Activated CD4-positive, alpha-beta T cell treated with anti-CD3 and anti-CD28 coated beads, Interleukin-2, Interleukin-4, amounts not matched to agents 100 ng/mL and 50 ng/mL, durations not matched to agents 16 hours and 8 hours (primary cell): ENCODE results near the gene SF3B2.
"Not testable (repeated sequence)": the region's sequence is repeated elsewhere in the genome, so short reads cannot be mapped to it uniquely, and the experiment has no call there.

Experiments used
- DNase-seq: peaks from one replicate; pipeline ENCODE4 v3.0.0-alpha.2; 2020; ENCODE audit warnings: low spot score

SF3B2 gene, protein sequence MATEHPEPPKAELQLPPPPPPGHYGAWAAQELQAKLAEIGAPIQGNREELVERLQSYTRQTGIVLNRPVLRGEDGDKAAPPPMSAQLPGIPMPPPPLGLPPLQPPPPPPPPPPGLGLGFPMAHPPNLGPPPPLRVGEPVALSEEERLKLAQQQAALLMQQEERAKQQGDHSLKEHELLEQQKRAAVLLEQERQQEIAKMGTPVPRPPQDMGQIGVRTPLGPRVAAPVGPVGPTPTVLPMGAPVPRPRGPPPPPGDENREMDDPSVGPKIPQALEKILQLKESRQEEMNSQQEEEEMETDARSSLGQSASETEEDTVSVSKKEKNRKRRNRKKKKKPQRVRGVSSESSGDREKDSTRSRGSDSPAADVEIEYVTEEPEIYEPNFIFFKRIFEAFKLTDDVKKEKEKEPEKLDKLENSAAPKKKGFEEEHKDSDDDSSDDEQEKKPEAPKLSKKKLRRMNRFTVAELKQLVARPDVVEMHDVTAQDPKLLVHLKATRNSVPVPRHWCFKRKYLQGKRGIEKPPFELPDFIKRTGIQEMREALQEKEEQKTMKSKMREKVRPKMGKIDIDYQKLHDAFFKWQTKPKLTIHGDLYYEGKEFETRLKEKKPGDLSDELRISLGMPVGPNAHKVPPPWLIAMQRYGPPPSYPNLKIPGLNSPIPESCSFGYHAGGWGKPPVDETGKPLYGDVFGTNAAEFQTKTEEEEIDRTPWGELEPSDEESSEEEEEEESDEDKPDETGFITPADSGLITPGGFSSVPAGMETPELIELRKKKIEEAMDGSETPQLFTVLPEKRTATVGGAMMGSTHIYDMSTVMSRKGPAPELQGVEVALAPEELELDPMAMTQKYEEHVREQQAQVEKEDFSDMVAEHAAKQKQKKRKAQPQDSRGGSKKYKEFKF

DNA sequence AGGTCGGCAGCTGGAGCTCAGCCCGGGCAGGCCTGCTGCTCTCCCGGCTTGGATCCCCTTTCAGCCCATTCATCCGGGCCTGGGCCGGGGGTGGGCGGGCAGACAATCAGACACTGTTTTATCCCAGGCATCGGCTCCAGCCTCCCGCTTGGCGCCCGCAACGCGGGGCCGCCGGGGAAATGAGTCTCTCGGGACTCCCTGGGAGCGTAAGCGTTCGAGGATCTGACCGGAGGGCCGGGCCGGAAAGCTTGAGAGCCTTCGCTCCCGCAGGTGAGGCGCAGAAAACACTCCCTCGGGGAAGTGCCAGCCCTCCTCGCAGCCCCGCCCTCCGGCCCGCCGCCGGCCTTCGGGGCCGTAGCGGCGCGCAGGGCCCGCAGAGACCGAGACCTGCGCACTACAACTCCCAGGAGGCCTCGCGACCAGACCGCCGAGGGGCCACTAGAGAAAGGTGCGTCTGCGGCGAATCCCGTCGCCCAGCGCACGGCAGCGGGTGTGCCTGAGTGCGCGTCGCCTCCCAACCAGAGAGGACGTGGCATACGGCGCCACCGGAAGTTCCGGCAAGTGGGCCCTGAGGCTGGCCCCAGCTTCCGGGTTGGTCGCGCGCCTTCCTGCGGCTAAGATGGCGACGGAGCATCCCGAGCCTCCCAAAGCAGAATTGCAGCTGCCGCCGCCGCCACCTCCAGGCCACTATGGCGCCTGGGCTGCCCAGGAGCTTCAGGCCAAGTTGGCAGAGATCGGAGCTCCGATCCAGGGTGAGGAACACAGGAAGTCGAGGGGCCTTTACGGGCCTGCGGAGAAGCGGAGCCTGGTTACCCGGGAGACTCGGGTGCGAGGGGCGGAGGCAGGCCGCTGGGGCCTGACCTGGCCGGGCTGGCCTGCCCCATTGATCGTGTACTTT, at the start of gene SF3B2:
TSS of gene SF3B2 (plus strand) at position 599 of the 898 bp plus-strand sequence. CDS start at position 620, 21 bp downstream.
- DNase-seq: peak; percentile 99

DNA sequence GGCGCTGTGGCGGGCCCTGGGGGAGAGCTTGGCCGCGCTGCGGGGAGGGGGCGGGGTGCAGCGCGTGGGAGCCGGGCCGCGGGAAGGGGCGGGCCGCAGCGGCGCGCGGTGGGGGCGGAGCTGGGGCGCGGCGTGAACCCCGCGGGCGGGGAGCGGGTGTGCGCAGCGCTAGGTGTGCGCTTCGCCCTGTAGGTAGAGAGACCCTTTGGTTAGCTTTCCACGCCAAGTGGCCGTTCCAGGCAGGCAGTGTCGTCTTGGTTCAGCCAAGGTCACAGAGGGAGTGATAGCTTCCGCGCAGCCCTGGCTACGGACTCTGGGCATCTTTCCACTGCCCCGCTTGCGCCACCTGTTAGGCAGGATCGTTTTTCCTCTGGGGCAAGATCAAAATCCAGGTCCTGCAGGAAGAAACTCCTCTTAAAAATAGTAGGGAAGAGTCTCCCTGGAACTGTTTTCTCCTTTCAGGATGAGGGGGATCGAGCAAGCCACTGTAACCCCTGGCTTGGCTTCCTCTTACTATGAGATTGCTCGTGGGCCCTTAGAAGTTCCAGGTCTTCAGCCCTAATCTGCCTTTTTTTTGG, 49.4 kb upstream of the SF3B2 start:
- DNase-seq: no peak

DNA sequence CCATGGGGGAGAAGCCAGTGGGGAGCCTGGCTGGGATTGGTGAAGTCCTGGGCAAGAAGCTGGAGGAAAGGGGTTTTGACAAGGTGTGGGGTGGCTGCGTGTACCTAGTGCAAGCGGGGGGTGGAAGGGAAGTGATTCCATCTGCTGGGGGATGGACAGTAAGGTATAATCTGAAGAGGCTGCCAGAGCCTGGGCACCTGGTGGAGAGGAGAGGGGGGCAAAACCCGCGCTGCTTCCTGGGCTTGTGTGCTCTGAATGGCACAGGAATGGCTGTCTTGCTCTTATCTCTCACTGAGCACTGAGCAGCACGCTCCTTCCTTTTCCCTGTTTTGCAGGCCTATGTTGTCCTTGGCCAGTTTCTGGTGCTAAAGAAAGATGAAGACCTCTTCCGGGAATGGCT, 48.9 kb upstream of the SF3B2 start:
- no peak for DNase-seq

DNA sequence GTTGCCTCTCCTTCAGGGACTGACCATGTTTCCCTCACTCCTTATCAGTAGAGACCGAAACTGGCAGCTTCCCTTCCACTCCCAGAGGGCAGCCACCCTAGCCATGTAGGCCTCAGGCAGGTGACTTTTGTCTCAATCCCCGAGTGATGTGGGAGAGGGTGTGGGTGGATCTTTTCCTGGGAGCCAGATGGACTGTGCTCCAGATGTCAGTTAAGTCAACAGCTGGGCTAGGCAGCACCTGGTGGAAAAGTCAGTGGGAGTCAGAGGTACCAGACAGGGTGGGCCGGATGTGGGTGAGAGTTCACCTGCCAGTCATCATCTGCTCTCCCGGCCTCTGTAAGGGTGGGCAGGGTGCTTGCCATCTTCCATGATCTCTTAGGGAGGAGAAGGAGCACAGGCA, 48.0 kb upstream of the SF3B2 start:
- DNase-seq: no peak

DNA sequence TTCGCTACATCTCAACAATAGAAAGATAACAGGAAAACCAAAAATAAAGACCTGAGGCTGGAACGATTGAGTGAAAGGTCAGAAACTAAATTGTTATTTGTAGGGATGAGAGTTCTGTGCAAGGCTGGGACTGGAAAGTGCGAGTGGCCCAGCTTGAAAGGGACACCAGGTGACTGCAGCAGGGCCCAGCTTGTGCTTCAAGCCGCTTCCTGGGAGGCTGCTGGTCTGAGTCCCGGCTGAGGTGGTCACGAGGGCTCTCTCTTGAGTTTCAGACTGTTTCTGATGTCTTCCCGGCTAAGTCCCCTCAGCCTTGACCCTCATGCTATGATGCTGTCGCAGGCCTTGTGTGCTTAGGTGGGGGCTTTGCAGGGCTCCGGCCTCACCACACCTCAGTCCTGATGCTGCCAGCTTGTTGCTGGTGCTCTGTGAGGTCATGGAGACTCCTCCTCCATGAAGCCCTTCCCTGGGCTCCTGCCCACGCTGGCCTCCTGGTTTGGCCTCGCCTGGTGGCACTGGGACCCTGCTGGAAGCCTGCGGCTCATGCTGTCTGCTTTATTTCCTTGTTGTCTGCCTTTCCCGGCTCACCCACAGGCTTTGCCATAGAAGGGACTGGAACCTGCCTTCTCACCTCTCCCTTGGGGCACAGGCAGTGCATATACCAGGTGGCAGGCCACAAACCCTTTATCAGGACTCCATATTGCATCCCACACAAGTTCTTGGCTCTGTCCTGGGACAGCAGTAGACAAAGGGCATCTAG, 45.9 kb upstream of the SF3B2 start:
- DNase-seq: no peak

DNA sequence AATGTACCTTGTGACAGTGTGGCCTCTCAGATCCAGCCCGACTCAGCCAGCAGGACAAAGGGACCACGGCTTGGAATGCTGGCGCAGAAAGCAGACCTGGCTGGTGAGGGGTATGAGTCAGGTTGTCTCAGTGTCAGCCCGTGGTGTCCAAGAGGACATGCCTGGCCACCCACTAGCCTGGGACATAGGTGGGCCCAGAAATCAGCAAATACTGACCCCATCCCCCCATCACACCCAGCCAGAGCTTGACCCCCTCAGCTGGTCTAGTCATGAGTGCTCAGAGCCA, 45.3 kb upstream of the SF3B2 start:
- DNase-seq: no peak

DNA sequence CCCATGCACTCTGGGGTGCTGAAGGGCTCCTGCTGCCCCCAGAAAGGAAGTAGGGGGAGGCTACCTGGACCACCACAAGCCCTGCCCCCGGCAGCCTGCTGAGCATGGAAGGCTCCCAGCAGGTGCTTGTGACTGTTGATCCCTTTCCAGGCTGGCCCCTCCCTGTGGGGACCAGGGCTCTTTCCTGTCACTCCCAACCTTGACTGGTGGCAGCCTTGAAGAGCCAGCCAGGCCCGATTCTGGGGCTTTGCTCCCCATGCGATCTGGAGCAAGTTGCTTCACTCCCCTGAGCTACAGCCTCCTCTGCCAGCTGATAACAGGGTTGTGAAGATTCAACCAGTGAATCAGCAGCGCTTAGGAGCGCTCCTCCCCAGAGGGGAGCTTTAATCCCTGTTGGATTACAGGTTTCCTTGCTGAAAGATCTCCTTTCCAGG, 44.9 kb upstream of the SF3B2 start:
- DNase-seq: no peak

DNA sequence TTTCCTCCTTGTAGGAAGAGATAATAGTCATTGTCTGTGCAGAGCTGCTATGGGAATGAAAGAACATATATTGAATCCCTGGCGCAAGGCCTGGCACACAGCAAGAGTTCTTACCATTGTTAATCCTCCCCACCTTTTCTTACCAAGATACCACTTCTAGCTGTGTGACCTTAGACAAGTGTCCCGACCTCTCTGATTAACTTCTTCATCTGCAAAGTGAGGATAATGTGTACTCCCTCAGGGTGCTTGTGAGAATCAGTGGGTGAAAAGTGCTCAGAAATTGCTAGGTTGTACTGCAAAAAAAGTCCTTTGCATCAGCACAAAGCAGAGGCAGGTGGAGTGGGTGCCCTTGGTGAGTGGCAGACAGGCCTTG, 44.1 kb upstream of the SF3B2 start:
- no peak for DNase-seq

DNA sequence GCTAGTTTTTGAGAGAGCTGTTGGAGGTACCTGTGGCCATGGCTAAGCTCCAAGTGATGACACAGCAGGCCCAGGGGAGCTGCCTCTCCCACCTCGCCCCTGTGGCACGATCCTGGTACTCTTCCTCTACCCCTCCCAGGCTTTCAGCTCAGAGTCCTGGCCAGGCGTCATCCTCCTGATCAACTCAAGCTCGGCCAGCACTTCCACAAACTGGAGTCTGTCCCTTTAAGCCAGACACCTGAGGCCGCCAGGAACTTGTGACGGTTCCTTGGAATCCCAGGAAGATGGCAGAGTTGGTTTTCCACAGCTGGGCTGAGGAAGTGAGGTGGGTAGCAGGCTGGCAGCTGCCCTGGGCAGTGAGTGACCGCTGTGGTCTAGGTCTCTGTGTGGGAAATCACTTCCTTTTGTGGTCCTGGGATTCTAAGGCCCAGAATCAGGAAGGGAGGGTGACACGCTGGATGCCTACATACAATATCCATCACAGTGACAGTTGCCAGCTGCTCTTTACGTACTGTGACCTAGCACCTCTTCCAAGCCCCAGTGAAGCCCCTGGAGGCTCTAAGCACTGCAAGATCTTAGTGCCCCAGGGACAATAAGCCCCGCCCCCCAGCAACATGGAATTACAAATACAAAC, 43.6 kb upstream of the SF3B2 start:
- no peak for DNase-seq

DNA sequence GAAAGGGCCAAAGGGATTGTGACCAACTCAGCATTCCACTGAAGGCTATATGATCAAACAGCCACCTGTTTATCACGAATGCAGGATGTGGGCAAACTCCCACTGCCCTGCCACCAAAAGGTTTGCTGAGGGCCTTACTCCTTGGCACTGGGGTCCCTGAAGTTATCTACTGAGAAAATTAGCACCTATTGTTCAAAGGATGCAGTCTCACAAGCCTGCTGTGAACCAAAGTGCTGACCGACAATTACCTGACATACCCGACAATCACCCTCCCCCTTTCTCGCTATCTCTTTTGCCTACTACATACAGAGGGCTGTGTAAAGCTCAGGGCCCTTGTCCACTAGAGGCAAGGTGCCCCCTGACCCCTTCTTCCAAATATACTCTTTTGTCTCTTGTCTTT, 42.1 kb upstream of the SF3B2 start:
- not testable (repeated sequence) for DNase-seq

DNA sequence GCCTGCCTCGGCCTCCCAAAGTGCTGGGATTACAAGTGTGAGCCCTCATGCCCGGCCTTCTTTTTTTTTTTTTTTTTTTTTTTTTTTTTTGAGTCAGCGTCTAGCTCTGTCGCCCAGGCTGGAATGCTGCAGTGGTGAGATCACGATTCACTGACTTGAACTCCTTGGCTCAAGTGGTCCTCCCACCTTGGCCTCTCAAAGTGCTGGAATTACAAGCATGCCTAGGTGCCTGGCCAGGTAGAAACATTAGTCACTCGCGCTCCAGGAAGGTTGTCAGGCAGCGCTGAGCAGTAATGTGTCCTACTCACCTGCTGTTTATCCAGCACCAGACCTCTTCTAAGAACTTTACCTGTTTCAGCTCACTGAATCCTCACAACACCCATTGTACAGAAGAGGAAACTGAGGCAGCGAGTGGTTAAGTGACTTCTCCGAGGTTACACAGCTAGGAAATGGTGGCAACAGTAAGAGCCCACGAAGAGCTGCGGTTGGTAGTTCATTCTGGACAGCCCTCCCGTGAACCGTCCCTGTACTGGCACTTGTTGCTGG, 40.9 kb upstream of the SF3B2 start:
- DNase-seq: no peak

DNA sequence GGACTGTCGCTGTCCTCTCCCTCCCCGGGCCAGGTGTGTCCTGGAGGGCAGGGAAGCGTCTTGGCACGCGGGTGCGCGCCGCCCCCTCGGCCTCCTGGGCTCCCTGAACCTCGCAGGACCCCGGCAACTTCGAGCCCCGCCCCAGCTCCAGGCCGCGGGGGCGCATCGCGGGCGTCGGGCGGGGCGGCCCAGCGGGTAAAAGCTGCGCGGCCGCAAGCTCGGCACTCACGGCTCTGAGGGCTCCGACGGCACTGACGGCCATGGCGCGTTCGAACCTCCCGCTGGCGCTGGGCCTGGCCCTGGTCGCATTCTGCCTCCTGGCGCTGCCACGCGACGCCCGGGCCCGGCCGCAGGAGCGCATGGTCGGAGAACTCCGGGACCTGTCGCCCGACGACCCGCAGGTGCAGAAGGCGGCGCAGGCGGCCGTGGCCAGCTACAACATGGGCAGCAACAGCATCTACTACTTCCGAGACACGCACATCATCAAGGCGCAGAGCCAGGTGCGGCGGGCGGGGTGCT, 40.3 kb upstream of the SF3B2 start, which contains the start of gene CST6:
TSS of gene CST6 (plus strand) at position 224 of the 519 bp plus-strand sequence. CDS start at position 261, 37 bp downstream.
- DNase-seq: no peak

DNA sequence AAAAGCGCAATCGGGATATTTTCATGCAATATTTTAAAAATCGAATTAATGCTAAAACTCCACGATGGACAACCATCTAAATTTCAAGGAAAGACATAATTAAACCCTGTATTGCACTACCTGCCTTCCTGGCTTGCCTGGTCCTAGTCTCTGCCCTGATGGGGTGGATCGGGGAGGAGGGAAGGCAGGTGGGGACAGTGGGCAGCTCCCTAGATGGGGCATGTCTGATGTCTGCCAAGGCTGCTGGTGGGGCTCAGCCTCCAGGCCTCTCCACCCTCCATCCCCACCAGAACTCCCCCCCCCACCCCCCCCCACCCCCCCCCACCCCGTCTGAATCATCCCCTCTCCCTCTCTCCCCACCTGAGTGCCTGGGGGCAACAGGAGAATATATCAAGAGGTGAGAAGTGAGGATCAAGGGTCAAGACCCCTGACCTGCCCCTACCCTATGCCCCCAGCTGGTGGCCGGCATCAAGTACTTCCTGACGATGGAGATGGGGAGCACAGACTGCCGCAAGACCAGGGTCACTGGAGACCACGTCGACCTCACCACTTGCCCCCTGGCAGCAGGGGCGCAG, 39.7 kb upstream of the SF3B2 start:
- DNase-seq: no peak

DNA sequence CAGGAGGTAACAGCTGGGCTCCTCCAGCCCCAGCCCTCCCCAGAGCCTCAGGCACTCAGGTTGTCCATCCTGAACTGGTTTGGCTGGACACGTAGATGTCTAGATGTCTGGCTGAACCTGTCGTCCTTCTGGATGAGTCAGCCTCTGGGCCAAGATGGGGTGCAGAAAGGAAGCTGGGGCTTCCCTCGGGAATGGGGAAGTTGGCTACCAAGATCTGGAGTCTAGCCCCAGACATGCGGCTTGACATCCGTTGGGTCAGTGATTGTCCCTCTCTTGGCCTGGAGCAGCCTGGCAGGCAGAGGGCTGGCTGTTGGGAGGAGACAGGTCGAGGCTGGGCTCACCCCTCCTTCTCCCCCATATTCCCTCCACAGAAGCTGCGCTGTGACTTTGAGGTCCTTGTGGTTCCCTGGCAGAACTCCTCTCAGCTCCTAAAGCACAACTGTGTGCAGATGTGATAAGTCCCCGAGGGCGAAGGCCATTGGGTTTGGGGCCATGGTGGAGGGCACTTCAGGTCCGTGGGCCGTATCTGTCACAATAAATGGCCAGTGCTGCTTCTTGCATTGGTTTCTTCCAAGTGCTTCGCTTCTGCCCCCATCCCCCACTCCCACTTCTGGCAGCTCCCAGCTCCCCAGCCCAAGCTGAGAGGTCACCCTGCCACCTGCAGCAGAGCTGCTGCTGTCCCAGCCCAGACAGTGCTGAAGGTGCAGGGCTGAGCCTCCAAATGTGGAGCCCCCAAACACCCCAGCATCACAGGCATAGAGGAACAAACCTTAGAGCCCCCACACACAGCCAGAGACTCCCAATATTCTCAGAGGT, 39.0 kb upstream of the SF3B2 start:
- DNase-seq: no peak

DNA sequence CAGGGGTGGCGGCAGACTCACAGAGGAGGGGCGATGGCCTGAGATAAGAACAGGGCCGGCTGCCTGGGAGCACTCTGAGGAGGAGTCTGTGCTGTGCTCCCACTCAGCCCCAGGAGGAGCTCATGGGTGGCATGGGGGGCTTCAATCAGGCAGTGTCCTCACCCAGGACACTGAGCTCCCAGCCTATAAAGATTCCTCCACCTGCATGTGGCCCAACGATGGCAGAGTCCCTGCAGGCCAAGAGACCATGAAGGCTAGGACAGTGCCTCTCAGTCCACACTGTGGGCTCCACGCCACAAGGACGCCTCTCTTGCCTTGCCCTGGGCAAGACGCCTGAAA, 38.4 kb upstream of the SF3B2 start:
- no peak for DNase-seq

DNA sequence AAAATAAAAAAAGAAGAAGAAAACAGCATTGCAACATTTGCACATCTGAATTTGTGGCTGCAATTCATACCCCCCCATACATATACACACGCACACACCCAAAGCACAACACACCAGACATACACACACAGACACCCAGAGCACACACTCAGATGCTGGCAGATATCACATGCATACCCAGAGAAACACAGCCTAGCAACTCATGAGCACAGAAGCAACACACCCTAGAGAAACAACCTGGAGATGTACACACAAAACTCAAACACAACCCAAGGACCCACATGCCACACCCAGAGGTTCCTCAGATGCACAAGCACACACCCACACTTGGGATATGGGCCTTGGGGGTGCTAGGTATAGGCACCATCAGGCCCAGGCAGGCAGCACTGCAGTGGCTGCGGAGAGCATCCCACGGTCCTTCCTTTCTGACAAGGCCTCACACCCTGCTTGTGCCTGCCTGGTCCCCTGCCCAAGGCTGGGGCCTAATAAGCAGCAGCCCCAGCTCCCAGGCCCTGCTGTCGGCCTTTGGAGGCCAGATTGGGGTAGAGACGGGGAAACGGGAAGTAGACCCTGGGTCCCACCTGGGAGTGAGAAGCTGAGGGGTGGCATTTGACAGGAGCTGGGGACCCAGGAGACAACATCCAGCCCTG, 37.2 kb upstream of the SF3B2 start:
- no peak for DNase-seq

DNA sequence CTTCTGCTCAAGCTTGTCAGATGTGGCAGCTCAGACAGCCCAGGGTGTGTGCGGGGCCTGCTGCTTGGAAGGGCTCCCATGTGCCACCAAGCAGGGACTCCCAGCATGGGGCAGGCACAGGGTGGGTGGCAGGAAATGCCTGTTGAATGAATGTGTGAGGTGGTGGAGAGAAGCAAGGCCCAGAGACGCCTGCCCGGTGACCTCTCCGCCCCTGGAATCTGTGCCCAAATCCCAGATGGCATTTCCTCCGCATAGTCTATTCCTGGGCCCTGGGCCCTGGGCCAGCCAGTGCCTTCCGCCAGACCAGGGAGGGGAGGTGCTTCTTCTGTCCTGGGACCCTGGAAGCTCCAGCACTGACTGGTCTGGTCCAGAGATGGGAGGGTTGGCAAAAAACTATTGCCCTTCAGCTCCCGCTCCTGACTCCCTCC, 36.7 kb upstream of the SF3B2 start:
- DNase-seq: no peak
